GM10266 (cell line): ENCODE results near the gene CRB2.

ENCODE experiments used
- DNase-seq: peaks from one replicate; pipeline ENCODE4 v3.0.0; 2012; ENCODE audit errors: extremely low spot score
- CTCF ChIP-seq: IDR thresholded peaks from 2 replicates; pipeline ENCODE4 v1.5.1; 2012; ENCODE audit warnings: mild to moderate bottlenecking, low read depth; ENCODE audit not compliant: control insufficient read depth, insufficient read depth; ENCODE audit errors: missing control alignments

Gene CRB2

GRCh38 chr9:123406691-123407216 lies 50.8 kb downstream of the CRB2 start:
- no peak for DNase-seq
- TF ChIP-seq CTCF = no peak

GRCh38 chr9:123407217-123407851 lies 51.3 kb downstream of the CRB2 start:
- no peak for TF ChIP-seq CTCF
- DNase-seq = no peak

GRCh38 chr9:123408313-123409262 lies 52.6 kb downstream of the CRB2 start:
- no peak for DNase-seq
- TF ChIP-seq CTCF = no peak

- TF ChIP-seq CTCF = no peak
- no peak for DNase-seq
Observed at GRCh38 chr9:123410281-123410910, 54.4 kb downstream of the CRB2 start.

- DNase-seq = no peak
- TF ChIP-seq CTCF = no peak
Observed at GRCh38 chr9:123411191-123411590, 55.2 kb downstream of the CRB2 start.

- no peak for TF ChIP-seq CTCF
Observed at GRCh38 chr9:123411636-123412035, 55.6 kb downstream of the CRB2 start.

More at GRCh38 chr9:123411636-123412035, 55.6 kb downstream of the CRB2 start:
- DNase-seq = no peak
